HPDE6-E6E7 (cell line): Measurements from ENCODE around the gene UPK2.
A peak's percentile ranks its signal among the peaks of the same experiment; 100 is the strongest.
"Not testable (repeated sequence)": the region's sequence is repeated elsewhere in the genome, so short reads cannot be mapped to it uniquely, and the experiment has no call there.

ENCODE experiments used
- DNase-seq: peaks from one replicate; pipeline ENCODE4 v3.0.0; 2011; ENCODE audit warnings: missing footprints; ENCODE audit errors: extremely low spot score

Gene UPK2

GRCh38 chr11:118938491-118939403, 17.4 kb upstream of the UPK2 start:
- peak; percentile 86 for DNase-seq

DNA sequence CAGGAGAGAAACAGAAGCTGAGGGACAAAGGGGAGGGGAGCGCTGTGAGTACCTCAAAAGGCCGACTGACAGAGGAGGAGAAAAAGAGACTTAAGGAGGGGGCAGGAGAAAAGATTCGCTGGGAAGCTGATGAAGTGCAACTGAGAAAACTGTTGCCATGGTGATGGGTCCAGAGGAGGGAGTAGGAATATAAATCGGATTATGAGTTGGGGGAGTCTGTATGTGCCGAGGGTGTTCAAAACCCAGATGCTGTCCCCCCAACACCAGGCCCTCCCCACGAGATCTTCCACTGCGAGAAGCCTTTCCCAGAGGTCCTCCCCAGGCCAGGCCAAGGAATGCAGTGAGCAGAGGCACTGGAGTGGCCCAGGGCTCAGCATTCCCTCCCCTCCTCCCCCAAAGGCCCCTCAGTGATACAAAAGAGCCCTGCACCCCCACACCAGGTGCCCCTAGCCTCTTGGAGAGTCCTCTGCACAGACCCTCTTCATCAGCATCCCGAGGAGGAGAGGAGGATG, 16.6 kb upstream of the UPK2 start:
- DNase-seq = no peak

DNA sequence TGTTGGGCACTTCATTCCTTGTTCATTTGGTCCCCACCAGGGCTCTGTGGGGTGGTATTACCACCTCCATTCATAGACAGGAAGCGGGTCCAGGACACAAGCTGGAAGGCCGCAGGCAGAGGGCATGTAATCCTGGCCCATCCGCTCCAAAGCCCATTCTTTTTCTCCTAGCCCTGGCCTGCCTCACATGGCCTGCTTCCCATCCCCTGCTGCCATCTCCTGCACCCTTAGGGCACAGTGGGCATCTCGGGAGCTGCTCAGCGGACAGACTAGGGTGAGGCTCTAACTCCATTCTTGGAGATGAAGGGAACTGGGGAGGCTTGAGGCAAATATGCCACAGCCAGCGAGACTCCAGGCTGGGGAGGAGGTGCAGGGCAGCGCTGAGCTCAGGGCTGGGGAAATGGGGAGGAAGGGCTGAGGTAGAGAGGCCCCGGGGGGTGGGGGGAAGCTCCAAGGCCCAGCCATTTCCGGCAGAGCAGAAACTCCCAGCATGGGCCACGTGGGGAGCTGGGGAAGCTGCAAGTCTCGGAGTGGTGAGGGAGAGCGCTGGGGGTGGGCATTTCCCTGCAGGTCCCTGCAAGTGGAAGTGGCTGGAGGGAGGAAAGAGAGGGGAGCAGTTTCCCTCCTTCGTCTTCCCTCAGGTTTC, 16.0 kb upstream of the UPK2 start:
- DNase-seq = no peak

- no peak for DNase-seq
Observed at GRCh38 chr11:118947091-118947490, 9.0 kb upstream of the UPK2 start.

GRCh38 chr11:118948000-118948399, 8.1 kb upstream of the UPK2 start:
- no peak for DNase-seq

GRCh38 chr11:118953265-118953664, 2.8 kb upstream of the UPK2 start:
- DNase-seq = no peak

DNA sequence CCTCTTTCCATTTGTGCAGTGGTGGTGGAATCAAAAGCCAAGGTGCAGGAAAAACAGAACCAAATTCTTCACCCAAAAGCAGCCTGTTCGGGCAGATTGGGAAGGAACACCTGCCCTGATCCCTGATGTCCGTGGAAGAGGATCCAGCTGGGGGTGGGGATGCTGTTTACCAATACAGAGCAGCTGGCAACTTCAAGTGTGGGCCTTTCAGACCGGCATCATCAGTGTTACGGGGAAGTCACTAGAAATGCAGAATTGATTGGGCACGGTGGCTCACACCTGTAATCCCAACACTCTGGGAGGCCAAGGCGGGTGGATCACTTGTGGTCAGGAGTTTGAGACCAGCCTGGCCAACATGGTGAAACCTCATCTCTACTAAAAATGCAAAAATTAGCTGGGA, 2.1 kb upstream of the UPK2 start:
- not testable (repeated sequence) for DNase-seq

DNA sequence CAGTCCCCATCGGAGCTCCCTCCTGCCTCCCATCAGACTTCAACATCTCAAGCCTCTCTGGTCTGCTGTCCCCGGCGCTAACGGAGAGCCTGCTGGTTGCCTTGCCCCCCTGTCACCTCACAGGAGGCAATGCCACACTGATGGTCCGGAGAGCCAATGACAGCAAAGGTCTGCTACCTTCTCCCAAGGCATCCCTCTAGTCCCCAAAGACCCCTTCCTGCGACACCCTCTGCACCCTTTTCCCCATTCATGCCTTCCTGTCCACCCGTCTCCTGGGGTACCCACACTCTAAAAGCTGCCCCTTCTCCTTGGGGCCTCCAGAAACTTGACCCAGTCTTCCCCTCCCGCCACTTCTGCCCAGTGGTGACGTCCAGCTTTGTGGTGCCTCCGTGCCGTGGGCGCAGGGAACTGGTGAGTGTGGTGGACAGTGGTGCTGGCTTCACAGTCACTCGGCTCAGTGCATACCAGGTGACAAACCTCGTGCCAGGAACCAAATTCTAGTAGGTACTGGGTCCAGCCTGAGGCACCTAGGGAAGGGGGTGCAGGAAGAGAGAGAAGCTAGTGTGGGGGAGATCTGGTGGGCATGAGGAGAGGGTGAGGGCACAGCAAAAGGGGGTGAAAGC, 860 bp downstream of the UPK2 start:
- no peak for DNase-seq

DNA sequence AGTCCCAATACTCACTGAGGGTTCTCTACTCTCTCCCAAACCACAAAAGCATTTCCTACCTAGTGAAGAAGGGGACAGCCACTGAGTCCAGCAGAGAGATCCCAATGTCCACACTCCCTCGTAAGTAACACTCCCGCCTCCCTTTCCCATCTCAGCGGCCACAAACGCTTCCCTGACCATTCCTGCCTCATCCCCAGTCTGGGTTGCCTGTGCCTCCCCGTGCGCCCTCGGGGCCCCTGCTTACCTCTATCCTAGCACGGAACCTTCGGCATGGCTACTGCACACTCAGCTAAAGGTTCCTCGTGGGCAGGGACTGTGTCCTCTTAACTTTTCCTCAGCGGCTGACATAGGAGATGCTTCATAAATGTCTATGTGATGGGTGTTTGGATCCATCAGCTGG, 1.5 kb downstream of the UPK2 start:
- no peak for DNase-seq

DNA sequence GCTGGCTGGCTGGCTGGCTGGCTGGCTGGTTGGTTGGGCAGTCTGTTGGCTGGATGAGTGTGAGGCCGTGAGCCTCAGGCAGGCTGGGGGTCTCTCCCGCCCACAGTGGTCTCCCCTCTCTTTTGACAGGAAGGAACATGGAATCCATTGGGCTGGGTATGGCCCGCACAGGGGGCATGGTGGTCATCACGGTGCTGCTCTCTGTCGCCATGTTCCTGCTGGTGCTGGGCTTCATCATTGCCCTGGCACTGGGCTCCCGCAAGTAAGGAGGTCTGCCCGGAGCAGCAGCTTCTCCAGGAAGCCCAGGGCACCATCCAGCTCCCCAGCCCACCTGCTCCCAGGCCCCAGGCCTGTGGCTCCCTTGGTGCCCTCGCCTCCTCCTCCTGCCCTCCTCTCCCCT, 1.9 kb downstream of the UPK2 start:
- no peak for DNase-seq

DNA sequence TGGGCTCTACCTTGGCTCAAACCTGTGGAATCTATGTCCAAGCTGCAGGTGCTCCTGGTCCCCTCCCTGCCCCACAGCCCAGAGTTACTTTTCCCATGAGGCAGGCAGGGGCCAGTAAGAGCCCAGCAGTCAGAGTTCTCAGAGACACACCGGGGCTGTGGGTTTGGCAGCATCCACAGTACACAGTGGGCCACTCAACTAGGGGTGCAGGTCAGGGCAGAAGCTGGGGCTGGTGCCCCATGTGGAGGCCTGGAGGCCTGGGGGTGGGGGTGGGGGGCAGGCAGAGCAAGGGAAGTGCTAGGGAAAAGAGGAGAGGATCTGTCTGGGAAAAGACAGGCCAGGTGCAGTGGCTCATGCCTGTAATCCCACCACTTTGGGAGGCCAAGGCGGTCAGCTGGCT, 2.5 kb downstream of the UPK2 start:
- no peak for DNase-seq

DNA sequence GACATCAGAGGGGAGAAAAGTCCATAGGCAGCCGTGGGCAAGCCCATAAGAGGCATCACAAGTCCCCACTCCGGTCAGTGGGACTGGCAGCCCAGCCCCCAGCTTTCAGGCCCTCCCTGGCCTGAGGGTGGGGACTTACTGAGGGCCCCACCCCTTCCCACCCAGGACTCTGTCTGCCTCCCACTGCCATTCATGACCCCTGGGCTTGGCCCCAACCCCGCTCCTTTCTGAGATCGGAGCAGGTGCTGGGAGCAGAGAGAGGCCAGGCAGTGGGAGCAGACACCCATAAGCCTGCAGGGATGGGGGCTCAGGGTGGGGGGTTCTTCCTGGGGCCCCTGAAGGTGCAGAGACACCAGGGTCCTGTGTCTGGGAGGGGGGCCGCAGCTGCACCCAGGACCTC, 5.1 kb downstream of the UPK2 start:
- no peak for DNase-seq

DNA sequence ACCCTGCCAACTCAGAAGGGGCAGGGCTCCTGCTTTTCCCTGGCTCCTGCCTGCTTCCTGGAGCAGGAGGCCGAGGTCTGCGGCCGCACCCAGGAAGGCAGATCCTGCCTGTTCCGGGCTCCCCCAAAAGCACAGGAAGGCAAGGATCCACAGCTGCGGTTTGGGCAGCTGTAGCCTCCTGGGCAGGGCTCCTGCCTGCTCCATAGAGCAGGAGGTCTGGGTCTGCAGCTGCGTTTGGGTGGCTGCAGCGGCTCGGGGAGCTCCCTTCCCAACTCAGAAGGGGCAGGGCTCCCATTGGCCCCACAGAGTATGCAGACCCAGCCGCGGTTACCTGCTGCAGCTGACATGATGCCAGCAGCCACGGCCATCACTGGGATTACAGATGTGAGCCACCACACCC, 5.5 kb downstream of the UPK2 start:
- DNase-seq = no peak

DNA sequence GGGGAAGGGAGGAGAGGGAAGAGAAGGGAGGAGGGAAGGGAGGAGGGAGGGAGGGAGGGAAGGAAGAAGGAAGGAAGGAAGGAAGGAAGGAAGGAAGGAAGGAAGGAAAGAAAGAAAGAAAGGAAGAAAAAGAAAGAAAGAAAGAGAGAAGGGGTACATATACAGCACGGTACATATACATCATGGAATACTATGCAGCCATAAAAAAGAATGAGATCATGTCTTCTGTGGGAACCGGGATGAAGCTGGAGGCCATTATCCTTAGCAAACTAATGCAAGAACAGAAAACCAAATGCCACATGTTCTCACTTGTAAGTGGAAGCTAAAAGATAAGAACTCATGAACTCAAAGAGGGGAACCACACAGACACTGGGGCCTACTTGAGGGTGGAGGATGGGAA, 13.4 kb downstream of the UPK2 start:
- DNase-seq = not testable (repeated sequence)

DNA sequence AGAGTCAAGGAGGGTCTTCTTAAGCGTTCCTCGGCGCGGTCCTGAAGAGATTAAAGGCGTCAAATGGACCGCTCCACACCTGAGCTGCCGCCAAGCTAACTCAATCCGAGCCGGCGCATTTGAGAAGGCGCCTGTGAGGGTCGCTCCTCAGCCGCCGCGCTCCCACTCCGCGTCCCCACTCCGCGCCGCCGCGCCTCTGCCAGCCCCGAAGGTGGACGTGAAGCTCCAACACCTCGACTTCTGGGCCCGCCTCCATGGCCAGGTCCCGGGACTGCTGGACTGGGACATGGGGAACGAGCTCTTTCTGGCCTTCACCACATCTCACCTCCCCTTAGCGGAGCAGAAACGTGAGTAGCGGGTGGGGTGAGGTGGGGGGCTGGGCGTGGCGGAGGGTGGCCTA, 15.5 kb downstream of the UPK2 start, which contains the start of gene FOXR1:
TSS of gene FOXR1 (plus strand) at position 116 of the 400 bp plus-strand sequence. CDS start at position 287, 171 bp downstream.
- no peak for DNase-seq

DNA sequence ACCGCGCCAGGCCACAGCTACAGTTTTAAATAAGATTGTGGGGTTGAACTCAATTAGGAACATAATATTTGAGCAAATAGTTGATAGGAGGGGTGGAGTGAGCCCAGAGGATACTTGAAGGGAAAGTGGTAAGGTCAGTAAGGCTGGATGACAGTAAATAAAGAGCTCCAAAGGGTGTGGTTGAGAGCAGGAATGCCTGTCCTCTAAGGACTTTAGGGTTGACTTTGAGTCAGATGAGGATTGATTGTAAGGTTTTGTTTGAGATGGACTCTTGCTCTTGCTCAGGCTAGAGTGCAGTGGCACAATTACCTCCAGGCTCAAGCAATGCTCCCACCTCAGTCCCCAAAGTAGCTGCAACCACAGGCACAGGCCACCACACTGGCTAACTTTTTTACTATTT, 17.9 kb downstream of the UPK2 start:
- no peak for DNase-seq

GRCh38 chr11:118975771-118976709, 19.9 kb downstream of the UPK2 start:
- no peak for DNase-seq

- DNase-seq = no peak
Observed at GRCh38 chr11:118979434-118979833, 23.3 kb downstream of the UPK2 start.

- no peak for DNase-seq
Observed at GRCh38 chr11:118980191-118980881, 24.2 kb downstream of the UPK2 start.

DNA sequence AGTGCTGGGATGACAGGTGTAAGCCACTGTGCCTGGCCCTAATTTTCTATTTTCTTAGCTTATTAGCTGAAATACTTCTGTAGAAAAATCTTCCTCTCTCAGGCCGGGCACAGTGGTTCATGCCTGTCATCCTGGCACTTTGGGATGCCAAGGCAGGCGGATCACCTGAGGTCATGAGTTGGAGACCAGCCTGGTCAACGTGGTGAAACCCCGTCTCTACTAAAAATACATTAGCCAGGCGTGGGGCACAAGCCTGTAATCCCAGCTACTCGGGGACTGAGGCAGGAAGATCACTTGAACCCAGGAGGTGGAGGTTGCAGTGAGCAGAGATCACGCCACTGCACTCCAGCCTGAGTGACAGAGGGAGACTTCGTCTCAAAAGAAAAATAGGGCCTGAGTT, 28.2 kb downstream of the UPK2 start:
- not testable (repeated sequence) for DNase-seq

DNA sequence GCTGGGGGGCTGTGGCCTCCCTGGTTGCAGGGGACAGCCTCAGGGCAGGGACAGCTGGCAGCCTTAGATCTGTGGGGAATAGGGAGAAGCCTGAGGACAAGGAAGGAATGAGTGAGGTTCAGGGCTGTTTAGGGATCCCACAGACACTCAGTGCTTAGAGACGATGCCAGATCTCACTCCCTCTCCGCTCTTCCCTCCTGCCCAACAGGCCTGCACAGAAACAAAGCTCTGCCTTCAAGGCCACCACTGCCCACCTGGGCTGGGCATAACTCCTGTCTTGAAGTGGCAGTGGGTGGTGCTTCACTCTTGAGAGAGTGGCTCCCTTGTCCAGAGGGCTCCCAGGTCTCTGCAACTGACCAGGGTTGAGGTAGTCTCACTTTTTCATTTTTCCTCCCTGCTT, 28.7 kb downstream of the UPK2 start:
- no peak for DNase-seq
